ENCODE results near the gene FN3K.
"Not testable (repeated sequence)": the region's sequence is repeated elsewhere in the genome, so short reads cannot be mapped to it uniquely, and the experiment has no call there.

FN3K gene

GRCh38 chr17:82775001-82775823 is 39.8 kb downstream of the FN3K start:
- DNase-seq (ENCODE audit: low read depth, low spot score), result no peak

GRCh38 chr17:82776454-82776853 is 41.0 kb downstream of the FN3K start:
- no peak for DNase-seq (ENCODE audit: low read depth, low spot score)

- DNase-seq (ENCODE audit: low read depth, low spot score), result not testable (repeated sequence)
Observed at GRCh38 chr17:82777778-82778375, 42.5 kb downstream of the FN3K start.

- DNase-seq (ENCODE audit: low read depth, low spot score), result no peak
Observed at GRCh38 chr17:82779541-82779940, 44.1 kb downstream of the FN3K start.

- no peak for DNase-seq (ENCODE audit: low read depth, low spot score)
Observed at GRCh38 chr17:82780195-82780594, 44.8 kb downstream of the FN3K start.

- no peak for DNase-seq (ENCODE audit: low read depth, low spot score)
Observed at GRCh38 chr17:82780971-82781893, 45.8 kb downstream of the FN3K start.

GRCh38 chr17:82781894-82782274 is 46.5 kb downstream of the FN3K start:
- DNase-seq (ENCODE audit: low read depth, low spot score), result peak; percentile 49

- DNase-seq (ENCODE audit: low read depth, low spot score), result no peak
Observed at GRCh38 chr17:82782657-82783207, 47.3 kb downstream of the FN3K start.

- DNase-seq (ENCODE audit: low read depth, low spot score), result no peak
Observed at GRCh38 chr17:82783498-82783897, 48.1 kb downstream of the FN3K start.

- DNase-seq (ENCODE audit: low read depth, low spot score), result not testable (repeated sequence)
Observed at GRCh38 chr17:82785581-82785980, 50.2 kb downstream of the FN3K start.

GRCh38 chr17:82786427-82786826 is 51.0 kb downstream of the FN3K start:
- no peak for DNase-seq (ENCODE audit: low read depth, low spot score)

- no peak for DNase-seq (ENCODE audit: low read depth, low spot score)
Observed at GRCh38 chr17:82787081-82787848, 51.9 kb downstream of the FN3K start.

- DNase-seq (ENCODE audit: low read depth, low spot score), result no peak
Observed at GRCh38 chr17:82788206-82789001, 53.0 kb downstream of the FN3K start.

GRCh38 chr17:82789051-82789592 is 53.7 kb downstream of the FN3K start:
- DNase-seq (ENCODE audit: low read depth, low spot score), result no peak

GRCh38 chr17:82789806-82790205 is 54.4 kb downstream of the FN3K start:
- no peak for DNase-seq (ENCODE audit: low read depth, low spot score)

GRCh38 chr17:82790391-82790790 is 55.0 kb downstream of the FN3K start:
- no peak for DNase-seq (ENCODE audit: low read depth, low spot score)

- DNase-seq (ENCODE audit: low read depth, low spot score), result no peak
Observed at GRCh38 chr17:82791532-82791931, 56.1 kb downstream of the FN3K start.

- DNase-seq (ENCODE audit: low read depth, low spot score), result no peak
Observed at GRCh38 chr17:82793974-82794630, 58.7 kb downstream of the FN3K start.

- DNase-seq (ENCODE audit: low read depth, low spot score), result no peak
Observed at GRCh38 chr17:82794781-82795482, 59.5 kb downstream of the FN3K start.
